ENCODE measurements around the gene ATP5IF1. TPM values are rescaled to one million over a fixed set of nuclear protein-coding genes. Genes with fewer than 3 reads are reported as not detected.

Gene ATP5IF1
- total and polyA plus RNA-seq, 2 of the 4 experiments (the other 2 are of a cell fraction): 33.7 to 105 TPM

DNA sequence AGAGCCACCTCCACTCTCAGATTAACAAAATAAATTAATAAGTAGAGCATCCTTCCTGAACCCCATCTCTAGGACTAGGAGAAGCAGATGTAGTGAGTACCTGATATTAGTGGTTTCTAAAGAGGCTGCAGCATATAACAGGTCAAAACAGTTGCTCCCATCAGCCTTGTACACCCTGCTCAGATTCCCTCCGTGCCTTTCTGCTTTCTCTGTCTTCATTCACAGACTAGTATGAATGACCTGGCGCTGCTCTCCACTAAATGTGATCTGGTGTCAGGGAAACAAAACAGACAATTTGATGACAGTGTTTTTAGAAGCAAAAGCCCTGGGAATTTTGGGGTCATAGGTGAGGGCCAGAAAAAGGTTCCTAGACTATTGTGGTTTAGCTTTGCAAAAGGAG lies 31.7 kb downstream of the ATP5IF1 start:
- DNase-seq (no peak), ATAC-seq (ENCODE audit: low read depth) (no peak)
- POLR2A ChIA-PET (ENCODE audit: unreplicated experiment): no interaction called here
- WGBS, 2 experiments (ENCODE audit: extremely low coverage in 2 of 2, insufficient read length in 1 of 2): no CpG with 5 or more reads among the region's 2 CpGs
- dilution Hi-C loops (cut with HindIII; ENCODE audit: low sequenced_read_pairs, unreplicated experiment): no loop called here
- H3K4ac ChIP-seq (ENCODE audit: low read depth, low read length): no peak overlapping the region
- no peak overlapping the region for H3K9ac ChIP-seq (ENCODE audit: low read depth, low read length)
- H4K5ac ChIP-seq (ENCODE audit: low read depth, low read length): no peak overlapping the region
- no peak overlapping the region for H2BK5ac ChIP-seq (ENCODE audit: low read depth, low read length, poor library complexity, severe bottlenecking)
- TF ChIP-seq, protein P1, sequence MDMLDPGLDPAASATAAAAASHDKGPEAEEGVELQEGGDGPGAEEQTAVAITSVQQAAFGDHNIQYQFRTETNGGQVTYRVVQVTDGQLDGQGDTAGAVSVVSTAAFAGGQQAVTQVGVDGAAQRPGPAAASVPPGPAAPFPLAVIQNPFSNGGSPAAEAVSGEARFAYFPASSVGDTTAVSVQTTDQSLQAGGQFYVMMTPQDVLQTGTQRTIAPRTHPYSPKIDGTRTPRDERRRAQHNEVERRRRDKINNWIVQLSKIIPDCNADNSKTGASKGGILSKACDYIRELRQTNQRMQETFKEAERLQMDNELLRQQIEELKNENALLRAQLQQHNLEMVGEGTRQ (IDR thresholded peaks at IDR 0.05; ENCODE audit: low read depth, low read length): no peak
- TF ChIP-seq RAD21 (IDR thresholded peaks at IDR 0.05; ENCODE audit: low read length) (no peak), RCOR1 (IDR thresholded peaks at IDR 0.05; ENCODE audit: insufficient replicate concordance, low read length) (no peak), FOS (IDR thresholded peaks at IDR 0.05; ENCODE audit: low read depth, low read length) (no peak), CEBPB (IDR thresholded peaks at IDR 0.05; ENCODE audit: low read depth, low read length) (no peak), CTCF (conservative IDR thresholded peaks at IDR 0.05; ENCODE audit: low read depth, low read length) (no peak), POLR2A (IDR thresholded peaks at IDR 0.05; ENCODE audit: low read depth, low read length) (no peak), RFX5 (IDR thresholded peaks at IDR 0.05; ENCODE audit: low read depth, low read length) (no peak), SMC3 (IDR thresholded peaks at IDR 0.05; ENCODE audit: low read depth, low read length) (no peak), ELK1 (IDR thresholded peaks at IDR 0.05; ENCODE audit: borderline replicate concordance, low read depth, low read length) (no peak), BHLHE40 (IDR thresholded peaks at IDR 0.05; ENCODE audit: low read depth, low read length) (no peak), MAFK (IDR thresholded peaks at IDR 0.05; ENCODE audit: low read depth, low read length) (no peak), CHD1 (IDR thresholded peaks at IDR 0.05; ENCODE audit: low read depth, low read length) (no peak), MAZ (IDR thresholded peaks at IDR 0.05; ENCODE audit: borderline replicate concordance, low read depth, low read length) (no peak), NFE2L2 (IDR thresholded peaks at IDR 0.05; ENCODE audit: low read depth, low read length) (no peak)
- no peak overlapping the region for H3K14ac ChIP-seq (replicated peaks; ENCODE audit: low read depth, low read length)
- in situ Hi-C loops (cut with MboI; ENCODE audit: low sequenced_read_pairs): no loop called here
- intact Hi-C loops (cut with micrococcal nuclease): no loop called here
- peaks cover 100% of the 10 kb centered on the region for H4K20me1 ChIP-seq (ENCODE audit: insufficient read depth, low read length)
- H3K4me2 ChIP-seq (ENCODE audit: low read depth, low read length): no peak overlapping the region
- no peak overlapping the region for H2BK15ac ChIP-seq (ENCODE audit: low read depth, low read length)
- no peaks in the 10 kb centered on the region for H3K9me3 ChIP-seq (ENCODE audit: control insufficient read depth, insufficient read depth, low read length)
- H4K8ac ChIP-seq (ENCODE audit: low read depth in 2 of 2, low read length in 2 of 2): no peak overlapping the region
- no peaks in the 10 kb centered on the region for H3K27me3 ChIP-seq (ENCODE audit: control insufficient read depth, insufficient read depth, low read length)
- H3K18ac ChIP-seq (ENCODE audit: low read depth, low read length): no peak overlapping the region
- H2AK9ac ChIP-seq (replicated peaks; ENCODE audit: low read depth, low read length, poor library complexity): no peak overlapping the region
- no peak overlapping the region for H3K4me3 ChIP-seq (ENCODE audit: insufficient read depth, low read depth, low read length)
- BruUV-seq (replicated peaks): no TSS peak
- H3K56ac ChIP-seq (ENCODE audit: extremely low read depth, insufficient read depth, low read length): no peak overlapping the region
- no peak overlapping the region for H2BK20ac ChIP-seq (ENCODE audit: low read depth, low read length)
- no peak overlapping the region for H3K23ac ChIP-seq (ENCODE audit: low read depth, low read length)
- peaks cover 24 to 83% of the 10 kb centered on the region in 2 experiments for H3K79me1 ChIP-seq (ENCODE audit: low read depth in 1 of 2, low read length in 2 of 2)
- no peak overlapping the region for H4K91ac ChIP-seq (ENCODE audit: insufficient read depth, low read depth, low read length)
- peaks cover 38% of the 10 kb centered on the region for H3K9me1 ChIP-seq (ENCODE audit: insufficient read depth, low read length)
- H3K4me1 ChIP-seq (ENCODE audit: control insufficient read depth, insufficient read depth, low read length): peaks cover 13% of the 10 kb centered on the region
- H2BK120ac ChIP-seq (ENCODE audit: low read depth, low read length): no peak overlapping the region
- H3K36me3 ChIP-seq (ENCODE audit: control insufficient read depth, insufficient read depth, low read length): peaks cover 23% of the 10 kb centered on the region
- no peak overlapping the region for H2AK5ac ChIP-seq (ENCODE audit: low read depth, low read length)
- CTCF ChIA-PET: interaction anchor here (0.6 to 1.6 kb wide), 2 partner anchors 19 to 77 kb away, joined by 5 to 10 read pairs; no protein-coding TSS in a partner anchor
- no peak overlapping the region for H2AFZ ChIP-seq (replicated peaks; ENCODE audit: low read length, poor library complexity)
- H3K27ac ChIP-seq (ENCODE audit: insufficient read depth, low read length): no peak overlapping the region

Data from IMR-90 (cell line).